GM21619 (cell line): ENCODE results near the gene CRY2.
A peak's percentile ranks its signal among the peaks of the same experiment; 100 is the strongest.

ENCODE experiments used
- ATAC-seq: cut with Tn5 transposase; IDR thresholded peaks from one replicate; pipeline ENCODE4 v1.9.1; 2021; ENCODE audit not compliant: unreplicated experiment

CRY2 gene

GRCh38 chr11:45929486-45930030 is 82.3 kb downstream of the CRY2 start:
- ATAC-seq, result peak; percentile 16

GRCh38 chr11:45930031-45930794 is 82.9 kb downstream of the CRY2 start:
- peak; percentile 94 for ATAC-seq

DNA sequence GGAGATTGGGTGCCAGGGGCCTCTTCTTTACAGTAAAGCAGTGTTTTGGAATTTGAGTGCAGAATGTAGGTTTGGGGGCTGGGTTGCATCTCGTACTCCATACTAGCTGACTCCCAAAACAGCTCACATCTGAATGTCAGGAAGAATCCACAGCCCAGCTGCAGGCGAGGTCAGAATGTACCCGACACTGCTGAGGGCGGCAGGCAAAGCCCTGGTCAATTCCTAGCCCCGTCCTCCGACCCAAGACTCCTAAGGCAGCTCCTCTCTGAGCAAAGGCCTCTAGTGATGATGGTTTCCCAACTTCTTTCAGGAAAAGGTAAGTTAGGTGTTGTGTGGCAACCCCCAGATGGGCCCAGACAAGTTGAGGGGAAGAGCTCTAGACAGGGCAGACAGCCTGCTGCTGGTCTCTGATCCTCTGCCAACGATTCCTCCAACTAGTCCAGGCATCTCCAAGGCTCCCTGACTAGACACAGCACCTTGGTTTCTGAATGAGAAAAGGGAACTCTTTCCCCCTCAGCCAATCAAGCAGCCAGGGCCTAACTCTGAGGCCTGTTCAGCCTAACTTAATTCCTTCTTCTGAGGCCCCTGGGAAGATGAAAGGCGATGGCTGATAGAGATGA is 83.8 kb downstream of the CRY2 start:
- no peak for ATAC-seq

DNA sequence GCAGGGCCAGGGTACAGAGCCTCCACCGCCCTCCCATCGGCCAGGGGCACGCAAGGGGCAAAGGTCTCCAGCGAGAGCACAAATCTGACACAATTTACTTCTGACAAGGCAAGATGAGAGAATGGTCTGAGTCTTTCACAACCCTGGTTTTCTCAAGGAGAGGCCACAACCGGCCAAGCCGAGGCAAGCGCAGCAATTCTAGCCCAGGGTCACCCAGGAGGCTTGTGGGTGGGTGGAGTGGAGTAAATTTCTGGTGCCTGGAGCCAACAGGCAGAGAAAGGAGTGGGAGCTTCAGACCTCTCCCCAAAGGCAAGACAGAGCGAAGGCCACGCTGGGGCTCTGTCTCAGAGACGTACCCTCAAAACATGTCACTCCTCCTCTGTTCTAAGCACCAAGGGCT is 84.5 kb downstream of the CRY2 start:
- ATAC-seq, result no peak

DNA sequence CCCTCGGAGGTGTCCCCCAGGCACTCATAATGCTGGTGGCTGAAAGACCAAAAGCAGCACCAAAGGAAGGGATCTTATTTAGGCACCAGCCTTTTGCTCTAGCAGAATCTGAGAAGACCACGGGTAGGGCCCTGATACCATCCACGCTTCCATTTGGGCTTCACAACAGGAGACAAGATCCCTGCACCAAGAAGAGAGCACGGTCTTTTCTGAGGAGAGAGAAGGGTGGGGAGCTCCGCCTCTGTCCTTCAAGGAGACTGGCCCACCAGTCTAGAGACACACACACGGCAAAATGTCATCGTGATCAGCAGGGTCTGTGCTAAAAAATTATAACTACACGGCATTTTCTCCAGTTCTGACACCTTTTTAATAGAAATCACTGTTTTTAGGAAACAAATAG is 84.9 kb downstream of the CRY2 start:
- ATAC-seq, result no peak
